ENCODE measurements around the gene GLP2R.

- TF ChIP-seq EZH2phosphoT487 (IDR thresholded peaks at IDR 0.05; ENCODE audit: low read length) = no peak
- TF ChIP-seq CTCF (IDR thresholded peaks at IDR 0.05; ENCODE audit: low read length) = no peak
Measured at GRCh38 chr17:9874722-9875121, 49.0 kb downstream of the GLP2R start.
